ENCODE results near the gene PBX4.

DNA sequence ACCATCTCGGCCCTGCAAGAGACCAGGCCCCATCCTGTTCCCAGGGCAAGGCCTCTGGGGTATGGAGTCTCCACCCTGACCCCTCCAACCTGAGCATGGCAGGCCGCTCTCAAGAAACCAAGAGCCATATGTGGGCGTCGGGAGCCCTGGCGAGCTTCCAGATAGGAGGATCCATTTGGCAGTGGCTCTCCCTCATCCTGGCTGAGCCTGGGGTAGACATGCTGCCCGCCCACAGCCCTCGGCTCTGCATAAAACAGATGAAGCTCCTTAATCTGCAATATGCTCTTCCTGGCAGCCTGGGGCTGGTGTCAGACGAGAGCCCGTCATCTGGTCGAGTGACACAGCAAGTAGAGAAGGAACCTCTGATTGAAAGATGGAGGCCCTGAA, 38.9 kb upstream of the PBX4 start:
- TF ChIP-seq, protein P1, sequence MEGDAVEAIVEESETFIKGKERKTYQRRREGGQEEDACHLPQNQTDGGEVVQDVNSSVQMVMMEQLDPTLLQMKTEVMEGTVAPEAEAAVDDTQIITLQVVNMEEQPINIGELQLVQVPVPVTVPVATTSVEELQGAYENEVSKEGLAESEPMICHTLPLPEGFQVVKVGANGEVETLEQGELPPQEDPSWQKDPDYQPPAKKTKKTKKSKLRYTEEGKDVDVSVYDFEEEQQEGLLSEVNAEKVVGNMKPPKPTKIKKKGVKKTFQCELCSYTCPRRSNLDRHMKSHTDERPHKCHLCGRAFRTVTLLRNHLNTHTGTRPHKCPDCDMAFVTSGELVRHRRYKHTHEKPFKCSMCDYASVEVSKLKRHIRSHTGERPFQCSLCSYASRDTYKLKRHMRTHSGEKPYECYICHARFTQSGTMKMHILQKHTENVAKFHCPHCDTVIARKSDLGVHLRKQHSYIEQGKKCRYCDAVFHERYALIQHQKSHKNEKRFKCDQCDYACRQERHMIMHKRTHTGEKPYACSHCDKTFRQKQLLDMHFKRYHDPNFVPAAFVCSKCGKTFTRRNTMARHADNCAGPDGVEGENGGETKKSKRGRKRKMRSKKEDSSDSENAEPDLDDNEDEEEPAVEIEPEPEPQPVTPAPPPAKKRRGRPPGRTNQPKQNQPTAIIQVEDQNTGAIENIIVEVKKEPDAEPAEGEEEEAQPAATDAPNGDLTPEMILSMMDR (IDR thresholded peaks at IDR 0.05), result no peak
- no peak for TF ChIP-seq POLR2A (IDR thresholded peaks at IDR 0.05)
